ENCODE data around the gene TBC1D22A.

DNA sequence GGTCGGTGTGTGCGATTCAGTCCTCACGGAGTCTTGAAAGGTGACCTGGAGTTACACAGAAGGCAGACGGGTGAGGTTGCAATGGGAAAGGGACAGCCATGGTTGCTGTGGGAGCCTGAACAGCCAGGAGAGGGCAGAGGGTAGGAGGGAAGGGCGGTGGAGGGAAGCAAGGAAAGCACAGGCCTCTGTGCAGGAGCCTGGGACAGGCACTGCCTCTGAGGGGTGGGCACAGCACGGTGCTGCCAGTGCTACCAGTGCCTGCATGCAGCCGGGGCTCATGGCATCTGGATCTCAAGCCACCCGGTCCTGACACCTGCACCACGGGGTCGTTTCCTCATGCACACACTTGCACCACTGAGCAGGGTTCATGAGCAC, 401.0 kb downstream of the TBC1D22A start:
- TF ChIP-seq, protein P1, sequence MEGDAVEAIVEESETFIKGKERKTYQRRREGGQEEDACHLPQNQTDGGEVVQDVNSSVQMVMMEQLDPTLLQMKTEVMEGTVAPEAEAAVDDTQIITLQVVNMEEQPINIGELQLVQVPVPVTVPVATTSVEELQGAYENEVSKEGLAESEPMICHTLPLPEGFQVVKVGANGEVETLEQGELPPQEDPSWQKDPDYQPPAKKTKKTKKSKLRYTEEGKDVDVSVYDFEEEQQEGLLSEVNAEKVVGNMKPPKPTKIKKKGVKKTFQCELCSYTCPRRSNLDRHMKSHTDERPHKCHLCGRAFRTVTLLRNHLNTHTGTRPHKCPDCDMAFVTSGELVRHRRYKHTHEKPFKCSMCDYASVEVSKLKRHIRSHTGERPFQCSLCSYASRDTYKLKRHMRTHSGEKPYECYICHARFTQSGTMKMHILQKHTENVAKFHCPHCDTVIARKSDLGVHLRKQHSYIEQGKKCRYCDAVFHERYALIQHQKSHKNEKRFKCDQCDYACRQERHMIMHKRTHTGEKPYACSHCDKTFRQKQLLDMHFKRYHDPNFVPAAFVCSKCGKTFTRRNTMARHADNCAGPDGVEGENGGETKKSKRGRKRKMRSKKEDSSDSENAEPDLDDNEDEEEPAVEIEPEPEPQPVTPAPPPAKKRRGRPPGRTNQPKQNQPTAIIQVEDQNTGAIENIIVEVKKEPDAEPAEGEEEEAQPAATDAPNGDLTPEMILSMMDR (IDR thresholded peaks at IDR 0.05; ENCODE audit: poor library complexity, severe bottlenecking): no peak
- TF ChIP-seq MXI1 (conservative IDR thresholded peaks at IDR 0.05; ENCODE audit: poor library complexity, severe bottlenecking): no peak
